ENCODE measurements around the gene TMEM106B.
"Not testable (repeated sequence)": the region's sequence is repeated elsewhere in the genome, so short reads cannot be mapped to it uniquely, and the experiment has no call there.

Gene TMEM106B

GRCh38 chr7:12222889-12223579 is 11.9 kb downstream of the TMEM106B start:
- DNase-seq: no peak
- intact Hi-C loops (cut with DNase I): no loop called here

- intact Hi-C loops (cut with DNase I); DNase-seq: not testable (repeated sequence)
Measured at GRCh38 chr7:12225017-12225416, 13.9 kb downstream of the TMEM106B start.

GRCh38 chr7:12226756-12227155 is 15.7 kb downstream of the TMEM106B start:
- DNase-seq: no peak
- intact Hi-C loops (cut with DNase I): no loop called here

GRCh38 chr7:12228024-12228423 is 16.9 kb downstream of the TMEM106B start:
- DNase-seq: no peak
- intact Hi-C loops (cut with DNase I): no loop called here

GRCh38 chr7:12229046-12229445 is 18.0 kb downstream of the TMEM106B start:
- intact Hi-C loops (cut with DNase I): no loop called here
- DNase-seq: no peak

GRCh38 chr7:12231097-12231496 is 20.0 kb downstream of the TMEM106B start:
- intact Hi-C loops (cut with DNase I): no loop called here
- no peak for DNase-seq

GRCh38 chr7:12233175-12233574 is 22.1 kb downstream of the TMEM106B start:
- intact Hi-C loops (cut with DNase I): no loop called here
- no peak for DNase-seq

GRCh38 chr7:12234334-12234865 is 23.3 kb downstream of the TMEM106B start:
- no peak for DNase-seq
- intact Hi-C loops (cut with DNase I): no loop called here

GRCh38 chr7:12235970-12236369 is 24.9 kb downstream of the TMEM106B start:
- intact Hi-C loops (cut with DNase I): no loop called here
- no peak for DNase-seq

- no peak for DNase-seq
- intact Hi-C loops (cut with DNase I): no loop called here
Measured at GRCh38 chr7:12237007-12237406, 25.9 kb downstream of the TMEM106B start.

- intact Hi-C loops (cut with DNase I): no loop called here
- DNase-seq: no peak
Measured at GRCh38 chr7:12239806-12240205, 28.7 kb downstream of the TMEM106B start.

GRCh38 chr7:12244129-12244528 is 33.0 kb downstream of the TMEM106B start:
- intact Hi-C loops (cut with DNase I): no loop called here
- DNase-seq: peak in 3 of 42 donors; percentile 3 to 16 (median 3)

- DNase-seq: no peak
- intact Hi-C loops (cut with DNase I): no loop called here
Measured at GRCh38 chr7:12244694-12245093, 33.6 kb downstream of the TMEM106B start.

- intact Hi-C loops (cut with DNase I): no loop called here
Measured at GRCh38 chr7:12249706-12250105, 38.6 kb downstream of the TMEM106B start.

GRCh38 chr7:12250232-12250631 is 39.1 kb downstream of the TMEM106B start:
- intact Hi-C loops (cut with DNase I): no loop called here
- no peak for DNase-seq

More at GRCh38 chr7:12249706-12250105, 38.6 kb downstream of the TMEM106B start:
- no peak for DNase-seq

- no peak for DNase-seq
- intact Hi-C loops (cut with DNase I): no loop called here
Measured at GRCh38 chr7:12256090-12256489, 45.0 kb downstream of the TMEM106B start.

- intact Hi-C loops (cut with DNase I): no loop called here
- no peak for DNase-seq
Measured at GRCh38 chr7:12257582-12257981, 46.5 kb downstream of the TMEM106B start.

GRCh38 chr7:12258074-12258473 is 47.0 kb downstream of the TMEM106B start:
- intact Hi-C loops (cut with DNase I): no loop called here

GRCh38 chr7:12267542-12267941 is 56.4 kb downstream of the TMEM106B start:
- intact Hi-C loops (cut with DNase I): no loop called here
- no peak for DNase-seq

More at GRCh38 chr7:12258074-12258473, 47.0 kb downstream of the TMEM106B start:
- no peak for DNase-seq

- DNase-seq: no peak
- intact Hi-C loops (cut with DNase I): no loop called here
Measured at GRCh38 chr7:12269100-12269895, 58.2 kb downstream of the TMEM106B start.
